ENCODE measurements around the gene REX1BD. TPM values are rescaled to one million over a fixed set of nuclear protein-coding genes. Genes with fewer than 3 reads are reported as not detected.

Gene REX1BD
- polyA plus RNA-seq, 1 donor from 2014 or later: 214 TPM

DNA sequence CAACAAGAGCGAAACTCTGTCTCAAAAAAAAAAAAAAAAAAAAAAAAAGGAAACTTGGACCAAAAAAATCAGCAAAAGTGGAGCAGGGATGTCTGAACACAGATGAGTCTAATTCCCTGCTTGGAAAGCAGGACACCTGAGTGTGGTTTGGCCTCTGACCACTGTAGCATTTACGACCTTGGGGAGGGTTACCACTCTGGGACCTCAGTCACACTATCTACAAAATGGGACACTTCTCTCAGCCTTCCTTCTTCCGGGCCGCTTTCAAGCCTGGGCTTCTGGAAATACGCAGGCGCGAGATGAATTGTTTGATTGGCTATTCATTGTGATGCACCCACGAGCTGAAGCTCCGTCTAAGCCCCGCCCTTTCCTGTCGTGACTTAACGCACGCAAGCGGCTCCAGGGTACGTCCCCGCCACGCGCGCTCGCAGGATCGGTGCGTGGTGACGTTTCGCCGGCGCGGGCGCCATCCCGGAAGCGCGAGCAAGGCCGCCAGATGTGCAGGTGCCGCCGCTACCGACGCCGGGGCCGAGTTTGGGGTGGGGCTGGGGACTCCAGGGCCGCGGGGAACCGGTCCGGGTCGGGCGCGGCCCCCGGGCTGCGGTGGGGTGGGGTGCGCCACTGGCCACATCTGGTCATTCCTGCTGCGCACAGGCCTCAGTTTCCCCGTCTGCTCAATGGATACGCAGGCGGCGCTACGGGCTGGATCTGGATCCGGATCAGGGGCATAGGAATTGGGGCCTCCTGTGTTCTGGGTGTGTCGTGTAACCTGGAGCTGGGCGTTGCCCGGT is 31.0 kb upstream of the REX1BD start, which contains the start of gene KXD1:
TSS of gene KXD1 (plus strand) at position 460 of the 791 bp plus-strand sequence. CDS start 4,187 bp downstream, outside the sequence.
- TF ChIP-seq POLR2AphosphoS5 (IDR thresholded peaks at IDR 0.05) (peak; percentile 89), TAF1 (IDR thresholded peaks at IDR 0.05; ENCODE audit: low read depth) (no peak), EP300 (conservative IDR thresholded peaks at IDR 0.05; ENCODE audit: poor library complexity, severe bottlenecking) (peak; percentile 78), MXI1 (conservative IDR thresholded peaks at IDR 0.05; ENCODE audit: poor library complexity, severe bottlenecking) (peak; percentile 90)
- TF ChIP-seq, protein P1, sequence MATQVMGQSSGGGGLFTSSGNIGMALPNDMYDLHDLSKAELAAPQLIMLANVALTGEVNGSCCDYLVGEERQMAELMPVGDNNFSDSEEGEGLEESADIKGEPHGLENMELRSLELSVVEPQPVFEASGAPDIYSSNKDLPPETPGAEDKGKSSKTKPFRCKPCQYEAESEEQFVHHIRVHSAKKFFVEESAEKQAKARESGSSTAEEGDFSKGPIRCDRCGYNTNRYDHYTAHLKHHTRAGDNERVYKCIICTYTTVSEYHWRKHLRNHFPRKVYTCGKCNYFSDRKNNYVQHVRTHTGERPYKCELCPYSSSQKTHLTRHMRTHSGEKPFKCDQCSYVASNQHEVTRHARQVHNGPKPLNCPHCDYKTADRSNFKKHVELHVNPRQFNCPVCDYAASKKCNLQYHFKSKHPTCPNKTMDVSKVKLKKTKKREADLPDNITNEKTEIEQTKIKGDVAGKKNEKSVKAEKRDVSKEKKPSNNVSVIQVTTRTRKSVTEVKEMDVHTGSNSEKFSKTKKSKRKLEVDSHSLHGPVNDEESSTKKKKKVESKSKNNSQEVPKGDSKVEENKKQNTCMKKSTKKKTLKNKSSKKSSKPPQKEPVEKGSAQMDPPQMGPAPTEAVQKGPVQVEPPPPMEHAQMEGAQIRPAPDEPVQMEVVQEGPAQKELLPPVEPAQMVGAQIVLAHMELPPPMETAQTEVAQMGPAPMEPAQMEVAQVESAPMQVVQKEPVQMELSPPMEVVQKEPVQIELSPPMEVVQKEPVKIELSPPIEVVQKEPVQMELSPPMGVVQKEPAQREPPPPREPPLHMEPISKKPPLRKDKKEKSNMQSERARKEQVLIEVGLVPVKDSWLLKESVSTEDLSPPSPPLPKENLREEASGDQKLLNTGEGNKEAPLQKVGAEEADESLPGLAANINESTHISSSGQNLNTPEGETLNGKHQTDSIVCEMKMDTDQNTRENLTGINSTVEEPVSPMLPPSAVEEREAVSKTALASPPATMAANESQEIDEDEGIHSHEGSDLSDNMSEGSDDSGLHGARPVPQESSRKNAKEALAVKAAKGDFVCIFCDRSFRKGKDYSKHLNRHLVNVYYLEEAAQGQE (IDR thresholded peaks at IDR 0.05; ENCODE audit: borderline replicate concordance): peak; percentile 54
- H2AFZ ChIP-seq (ENCODE audit: low read depth, low read length): peak within 1 kb of the TSS; percentile 69

DNA sequence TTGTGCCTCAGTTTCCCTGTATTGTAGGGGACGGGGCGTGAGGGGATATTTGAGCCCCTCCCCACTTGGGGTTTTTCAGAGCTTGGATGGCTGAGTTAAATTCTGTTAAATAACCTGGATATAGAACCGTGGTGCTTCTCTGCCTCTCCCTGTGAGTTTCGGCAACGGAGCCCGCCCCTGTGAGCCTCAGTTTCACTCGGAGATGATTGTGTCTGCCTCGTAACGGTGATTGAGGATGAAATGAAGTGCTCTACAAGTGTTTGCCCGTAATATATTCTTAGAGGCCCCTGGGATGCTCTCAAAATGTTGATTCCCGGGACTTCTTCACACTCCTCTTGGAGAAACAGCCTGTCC is 30.4 kb upstream of the REX1BD start:
- no peaks in the 10 kb centered on the region for H3K9me2 ChIP-seq (ENCODE audit: insufficient read depth, low read length)
- no peaks in the 10 kb centered on the region for H3K36me3 ChIP-seq (ENCODE audit: insufficient read depth, low read length)
- H3K27ac ChIP-seq (ENCODE audit: low read length): peak overlapping the region; percentile 58
- peak overlapping the region; percentile 96 for H3K4me2 ChIP-seq (ENCODE audit: low read length)
- peak overlapping the region; percentile 69 for H2AFZ ChIP-seq (ENCODE audit: low read depth, low read length)
- H3K4me3 ChIP-seq (ENCODE audit: low read length): peak overlapping the region; percentile 86
- peaks cover 9% of the 10 kb centered on the region for H3K79me2 ChIP-seq (replicated peaks; ENCODE audit: insufficient read depth, low read length)
- H3K9me3 ChIP-seq (ENCODE audit: low read length): no peaks in the 10 kb centered on the region
- no peaks in the 10 kb centered on the region for H4K20me1 ChIP-seq (ENCODE audit: insufficient read depth)
- TF ChIP-seq SMC3 (conservative IDR thresholded peaks at IDR 0.05; ENCODE audit: poor library complexity) (no peak), TAF1 (IDR thresholded peaks at IDR 0.05; ENCODE audit: low read depth) (no peak)
- TF ChIP-seq, protein P2, sequence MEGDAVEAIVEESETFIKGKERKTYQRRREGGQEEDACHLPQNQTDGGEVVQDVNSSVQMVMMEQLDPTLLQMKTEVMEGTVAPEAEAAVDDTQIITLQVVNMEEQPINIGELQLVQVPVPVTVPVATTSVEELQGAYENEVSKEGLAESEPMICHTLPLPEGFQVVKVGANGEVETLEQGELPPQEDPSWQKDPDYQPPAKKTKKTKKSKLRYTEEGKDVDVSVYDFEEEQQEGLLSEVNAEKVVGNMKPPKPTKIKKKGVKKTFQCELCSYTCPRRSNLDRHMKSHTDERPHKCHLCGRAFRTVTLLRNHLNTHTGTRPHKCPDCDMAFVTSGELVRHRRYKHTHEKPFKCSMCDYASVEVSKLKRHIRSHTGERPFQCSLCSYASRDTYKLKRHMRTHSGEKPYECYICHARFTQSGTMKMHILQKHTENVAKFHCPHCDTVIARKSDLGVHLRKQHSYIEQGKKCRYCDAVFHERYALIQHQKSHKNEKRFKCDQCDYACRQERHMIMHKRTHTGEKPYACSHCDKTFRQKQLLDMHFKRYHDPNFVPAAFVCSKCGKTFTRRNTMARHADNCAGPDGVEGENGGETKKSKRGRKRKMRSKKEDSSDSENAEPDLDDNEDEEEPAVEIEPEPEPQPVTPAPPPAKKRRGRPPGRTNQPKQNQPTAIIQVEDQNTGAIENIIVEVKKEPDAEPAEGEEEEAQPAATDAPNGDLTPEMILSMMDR (IDR thresholded peaks at IDR 0.05; ENCODE audit: poor library complexity, severe bottlenecking): no peak
- H3K9ac ChIP-seq (ENCODE audit: low read length): peak overlapping the region; percentile 77
- H3K27me3 ChIP-seq (ENCODE audit: insufficient read depth, low read depth, low read length): no peaks in the 10 kb centered on the region
- H3F3A ChIP-seq (ENCODE audit: insufficient read depth, low read length, poor library complexity, severe bottlenecking): no peaks in the 10 kb centered on the region

More for the DNA sequence above, 31.0 kb upstream of the REX1BD start, which contains the start of gene KXD1:
- H3F3A ChIP-seq (ENCODE audit: insufficient read depth, low read length, poor library complexity, severe bottlenecking): no peaks in the 10 kb centered on the region
- H3K4me2 ChIP-seq (ENCODE audit: low read length): peak within 1 kb of the TSS; percentile 96
- H3K9me2 ChIP-seq (ENCODE audit: insufficient read depth, low read length): no peaks in the 10 kb centered on the region
- H3K9me3 ChIP-seq (ENCODE audit: low read length): no peaks in the 10 kb centered on the region
- peak within 1 kb of the TSS; percentile 58 for H3K27ac ChIP-seq (ENCODE audit: low read length)
- peak within 1 kb of the TSS; percentile 77 for H3K9ac ChIP-seq (ENCODE audit: low read length)
- H3K27me3 ChIP-seq (ENCODE audit: insufficient read depth, low read depth, low read length): no peaks in the 10 kb centered on the region
- H3K4me3 ChIP-seq (ENCODE audit: low read length): peak within 1 kb of the TSS; percentile 86
- no peaks in the 10 kb centered on the region for H3K36me3 ChIP-seq (ENCODE audit: insufficient read depth, low read length)
- H4K20me1 ChIP-seq (ENCODE audit: insufficient read depth): no peaks in the 10 kb centered on the region
- H3K79me2 ChIP-seq (replicated peaks; ENCODE audit: insufficient read depth, low read length): peaks cover 9% of the 10 kb centered on the region

DNA sequence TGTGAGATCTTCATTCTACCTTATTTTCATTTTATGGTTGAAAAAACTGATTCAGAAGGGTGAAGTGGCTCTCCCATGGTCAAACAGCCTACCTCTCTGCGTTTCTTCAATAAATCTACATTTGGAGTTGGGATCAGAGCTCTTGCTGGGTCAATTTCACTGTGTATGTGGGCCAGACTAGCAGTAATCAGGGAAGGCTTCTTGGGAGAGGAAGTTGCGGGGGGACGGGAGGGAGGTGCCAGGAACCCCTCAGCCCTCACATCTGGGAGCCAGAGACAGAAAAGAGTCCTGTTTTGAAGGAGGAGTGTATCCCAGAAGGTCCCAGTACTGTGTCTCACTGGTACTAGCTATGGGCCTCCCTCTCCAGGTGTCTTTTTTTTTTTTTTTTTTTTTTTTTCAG is 30.0 kb upstream of the REX1BD start:
- H3K79me2 ChIP-seq (replicated peaks; ENCODE audit: insufficient read depth, low read length): peaks cover 9% of the 10 kb centered on the region
- H3K9me3 ChIP-seq (ENCODE audit: low read length): no peaks in the 10 kb centered on the region
- no peaks in the 10 kb centered on the region for H4K20me1 ChIP-seq (ENCODE audit: insufficient read depth)
- H3K9me2 ChIP-seq (ENCODE audit: insufficient read depth, low read length): no peaks in the 10 kb centered on the region
- no peaks in the 10 kb centered on the region for H3F3A ChIP-seq (ENCODE audit: insufficient read depth, low read length, poor library complexity, severe bottlenecking)
- peak overlapping the region; percentile 86 for H3K4me3 ChIP-seq (ENCODE audit: low read length)
- H2AFZ ChIP-seq (ENCODE audit: low read depth, low read length): no peak overlapping the region
- no peak overlapping the region for H3K27ac ChIP-seq (ENCODE audit: low read length)
- H3K27me3 ChIP-seq (ENCODE audit: insufficient read depth, low read depth, low read length): no peaks in the 10 kb centered on the region
- H3K36me3 ChIP-seq (ENCODE audit: insufficient read depth, low read length): no peaks in the 10 kb centered on the region
- H3K9ac ChIP-seq (ENCODE audit: low read length): peak overlapping the region; percentile 77
- H3K4me2 ChIP-seq (ENCODE audit: low read length): peak overlapping the region; percentile 96
- TF ChIP-seq, protein P1 (IDR thresholded peaks at IDR 0.05; ENCODE audit: borderline replicate concordance): no peak
- TF ChIP-seq POLR2AphosphoS5 (IDR thresholded peaks at IDR 0.05): no peak
- TF ChIP-seq MXI1 (conservative IDR thresholded peaks at IDR 0.05; ENCODE audit: poor library complexity, severe bottlenecking): no peak
- no peak for TF ChIP-seq TAF1 (IDR thresholded peaks at IDR 0.05; ENCODE audit: low read depth)
- TF ChIP-seq SMC3 (conservative IDR thresholded peaks at IDR 0.05; ENCODE audit: poor library complexity): no peak
- TF ChIP-seq EP300 (conservative IDR thresholded peaks at IDR 0.05; ENCODE audit: poor library complexity, severe bottlenecking): no peak
- no peak for TF ChIP-seq EZH2 (IDR thresholded peaks at IDR 0.05; ENCODE audit: borderline replicate concordance, insufficient read depth, low read length, poor library complexity, severe bottlenecking)
- TF ChIP-seq, protein P2 (IDR thresholded peaks at IDR 0.05; ENCODE audit: poor library complexity, severe bottlenecking): no peak
